ENCODE results near the gene HIVEP3.

Gene HIVEP3

GRCh38 chr1:41642922-41643821 is 275.6 kb downstream of the HIVEP3 start:
- TF ChIP-seq GABPA (IDR thresholded peaks at IDR 0.05; ENCODE audit: low read depth) (no peak), CTCF (IDR thresholded peaks at IDR 0.05; ENCODE audit: insufficient read depth, low read length) (no peak), POLR2AphosphoS5 (IDR thresholded peaks at IDR 0.05; ENCODE audit: low read depth) (no peak), SPI1 (IDR thresholded peaks at IDR 0.05; ENCODE audit: borderline replicate concordance, low read depth) (no peak), REST (IDR thresholded peaks at IDR 0.05; ENCODE audit: insufficient replicate concordance, low read depth) (no peak)

GRCh38 chr1:41641941-41642527 is 276.7 kb downstream of the HIVEP3 start:
- TF ChIP-seq CTCF (IDR thresholded peaks at IDR 0.05; ENCODE audit: insufficient read depth, low read length) = no peak
- TF ChIP-seq SPI1 (IDR thresholded peaks at IDR 0.05; ENCODE audit: borderline replicate concordance, low read depth) = no peak
- no peak for TF ChIP-seq REST (IDR thresholded peaks at IDR 0.05; ENCODE audit: insufficient replicate concordance, low read depth)
- no peak for TF ChIP-seq POLR2AphosphoS5 (IDR thresholded peaks at IDR 0.05; ENCODE audit: low read depth)
- no peak for TF ChIP-seq GABPA (IDR thresholded peaks at IDR 0.05; ENCODE audit: low read depth)
- DNase-seq (ENCODE audit: low read depth in 1 of 2, low spot score in 1 of 2) = no peak
- Histone ChIP-seq H3K27ac (replicated peaks) (no peak overlapping the region), H3K4me3 (replicated peaks; ENCODE audit: insufficient read depth, low read length) (no peak overlapping the region), H3K27me3 (ENCODE audit: insufficient read depth, poor library complexity, severe bottlenecking) (no peaks in the 10 kb centered on the region)

More at GRCh38 chr1:41642922-41643821, 275.6 kb downstream of the HIVEP3 start:
- H3K4me3 ChIP-seq (replicated peaks; ENCODE audit: insufficient read depth, low read length) = no peak overlapping the region
- H3K27ac ChIP-seq (replicated peaks) = no peak overlapping the region
- H3K27me3 ChIP-seq (ENCODE audit: insufficient read depth, poor library complexity, severe bottlenecking) = no peaks in the 10 kb centered on the region
- no peak for DNase-seq (ENCODE audit: low read depth in 1 of 2, low spot score in 1 of 2)

GRCh38 chr1:41641475-41641814 is 277.3 kb downstream of the HIVEP3 start:
- H3K4me3 ChIP-seq (replicated peaks; ENCODE audit: insufficient read depth, low read length) = no peak overlapping the region
- DNase-seq (ENCODE audit: low read depth in 1 of 2, low spot score in 1 of 2) = no peak

More at GRCh38 chr1:41641475-41641814, 277.3 kb downstream of the HIVEP3 start:
- no peaks in the 10 kb centered on the region for H3K27me3 ChIP-seq (ENCODE audit: insufficient read depth, poor library complexity, severe bottlenecking)
- no peak overlapping the region for H3K27ac ChIP-seq (replicated peaks)
- no peak for TF ChIP-seq GABPA (IDR thresholded peaks at IDR 0.05; ENCODE audit: low read depth)
- no peak for TF ChIP-seq CTCF (IDR thresholded peaks at IDR 0.05; ENCODE audit: insufficient read depth, low read length)
- no peak for TF ChIP-seq SPI1 (IDR thresholded peaks at IDR 0.05; ENCODE audit: borderline replicate concordance, low read depth)
- 0 out of 2 replicates have a peak, but pooled peaks have one; percentile 14 for TF ChIP-seq POLR2AphosphoS5 (IDR thresholded peaks at IDR 0.05; ENCODE audit: low read depth)
